Keratinocyte (primary cell): ENCODE results near the gene MIXL1. TPM values are rescaled to one million over a fixed set of nuclear protein-coding genes. Genes with fewer than 3 reads are reported as not detected.

Experiments
- DNase-seq: peaks from one replicate; pipeline ENCODE4 v3.0.0-alpha.2; 2011; ENCODE audit warnings: low read depth, missing footprints, low spot score
- FAIRE-seq: peaks from 2 replicates; lab custom pipeline; 2011; peaks lifted over from hg19 to GRCh38; lab: Jason Lieb, UNC
- H2AFZ ChIP-seq: 2 replicates; pipeline ENCODE4 v1.6.0; 2012; ENCODE audit warnings: low read length, control low read depth, inconsistent platforms; ENCODE audit not compliant: control insufficient read depth
- H3K27ac ChIP-seq: 2 replicates; pipeline ENCODE4 v1.5.1; 2011; ENCODE audit warnings: low read length; ENCODE audit not compliant: control insufficient read depth, insufficient read depth
- H3K27me3 ChIP-seq: 3 replicates; pipeline ENCODE4 v1.6.0; 2011; ENCODE audit warnings: low read length; ENCODE audit not compliant: control insufficient read depth, insufficient read depth; ENCODE audit errors: extremely low read depth
- H3K36me3 ChIP-seq, 2 experiments: 2 replicates in 1 of 2; 3 replicates in 1 of 2; pipeline ENCODE4 v1.5.1; 2011; ENCODE audit warnings: low read length in 2 of 2, mild to moderate bottlenecking in 1 of 2; ENCODE audit not compliant: control insufficient read depth in 2 of 2, insufficient read depth in 2 of 2; ENCODE audit errors: extremely low read depth in 1 of 2
- H3K4me1 ChIP-seq: 3 replicates; pipeline ENCODE4 v1.5.1; 2011; ENCODE audit warnings: low read length; ENCODE audit not compliant: control insufficient read depth, insufficient read depth; ENCODE audit errors: extremely low read depth
- H3K4me2 ChIP-seq: 3 replicates; pipeline ENCODE4 v1.6.0; 2011; ENCODE audit warnings: low read depth, low read length; ENCODE audit not compliant: control insufficient read depth, insufficient read depth; ENCODE audit errors: extremely low read depth
- H3K4me3 ChIP-seq, 3 experiments: fragments of 200-600 bp in 1 of 3; sonication (generic) in 1 of 3; 2 replicates in 2 of 3; 3 replicates in 1 of 3; pipeline ENCODE4 v1.5.1; 2011 to 2016; ENCODE audit warnings: low read length in 3 of 3, mild to moderate bottlenecking in 3 of 3, control low read depth in 2 of 3, inconsistent platforms in 1 of 3, low read depth in 1 of 3, mixed read lengths in 1 of 3, mixed run types in 1 of 3, moderate library complexity in 1 of 3; ENCODE audit not compliant: control insufficient read depth in 2 of 3, insufficient read depth in 2 of 3; ENCODE audit errors: extremely low read depth in 1 of 3
- H3K79me2 ChIP-seq: 2 replicates; pipeline ENCODE4 v1.6.0; 2012; ENCODE audit warnings: low read length; ENCODE audit not compliant: control insufficient read depth, insufficient read depth
- H3K9ac ChIP-seq: 3 replicates; pipeline ENCODE4 v1.6.0; 2011; ENCODE audit warnings: low read length; ENCODE audit not compliant: control insufficient read depth, insufficient read depth; ENCODE audit errors: extremely low read depth
- H3K9me1 ChIP-seq: 3 replicates; pipeline ENCODE4 v1.6.0; 2011; ENCODE audit warnings: low read length; ENCODE audit not compliant: control insufficient read depth, insufficient read depth; ENCODE audit errors: extremely low read depth
- H3K9me3 ChIP-seq: 2 replicates; pipeline ENCODE4 v1.5.1; 2012; ENCODE audit warnings: low read depth, low read length; ENCODE audit not compliant: control insufficient read depth
- H4K20me1 ChIP-seq: 3 replicates; pipeline ENCODE4 v1.6.0; 2011; ENCODE audit warnings: low read length; ENCODE audit not compliant: control insufficient read depth, insufficient read depth; ENCODE audit errors: extremely low read depth
- CTCF ChIP-seq, 3 experiments: IDR thresholded peaks in 1 of 3; conservative IDR thresholded peaks in 1 of 3; optimal IDR thresholded peaks in 1 of 3; 2 replicates in 2 of 3; 3 replicates in 1 of 3; pipeline versions ENCODE3 to v1.5.1; 2011; ENCODE audit warnings: low read length in 3 of 3, mild to moderate bottlenecking in 3 of 3, moderate library complexity in 2 of 3, control low read depth in 1 of 3, inconsistent platforms in 1 of 3; ENCODE audit not compliant: insufficient read depth in 2 of 3; ENCODE audit errors: extremely low read depth in 1 of 3
- EZH2 ChIP-seq: IDR thresholded peaks from one replicate; pipeline ENCODE4 v1.6.1; 2012; ENCODE audit warnings: inconsistent platforms, mild to moderate bottlenecking, low read length, moderate library complexity
- dilution Hi-C: fragments of 300-500 bp; cut with MboI; formaldehyde crosslinking; loops from one replicate; pipeline ENCODE4 v1.7.0; 2020; ENCODE audit warnings: low sequenced_read_pairs; ENCODE audit not compliant: extremely low pct_ligation_motif_present
- polyA plus RNA-seq, 5 experiments: library from polyadenylated mRNA; depleted of rRNA in 3 of 5; stranded (reverse) in 3 of 5; stranded (forward) in 1 of 5; unstranded in 1 of 5; fragments of >200 nt; gene quantifications; 1 replicate in 1 of 5; 2 replicates in 3 of 5; 3 replicates in 1 of 5; pipeline versions ENCODE4 v1.2.1 to v1.2.3, GENCODE V29; 2011 to 2012; ENCODE audit warnings: missing spikeins in 2 of 5, low read depth in 1 of 5, low replicate concordance in 1 of 5

MIXL1 gene
- polyA plus RNA-seq, 1 donor (not counting 4 experiments of a cell fraction or from before 2014, with no cell fraction given) = not detected

DNA sequence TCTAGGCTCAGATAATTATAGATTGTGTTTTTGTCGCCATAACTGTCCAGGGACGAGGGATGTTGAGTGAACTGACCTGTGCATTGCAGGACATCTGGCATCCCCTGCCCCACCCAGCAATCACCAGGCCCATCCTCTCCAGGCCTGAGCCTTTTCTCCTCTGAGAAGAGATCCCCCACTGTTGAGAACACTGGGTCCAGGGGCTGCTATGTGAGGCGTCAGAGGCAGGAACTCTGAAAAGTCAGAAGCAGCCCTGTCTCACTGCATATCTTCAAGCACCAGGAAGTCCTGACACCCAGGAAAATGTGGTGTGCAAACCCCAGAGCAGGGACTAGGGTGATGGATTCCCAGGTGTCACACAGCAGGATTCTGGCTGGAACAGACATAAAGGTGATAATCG, 19.8 kb upstream of the MIXL1 start:
- H3K4me2 ChIP-seq = no peak overlapping the region
- H3K27ac ChIP-seq = no peak overlapping the region
- no peaks in the 10 kb centered on the region for H3K79me2 ChIP-seq
- FAIRE-seq (no peak), DNase-seq (no peak)
- H3K9ac ChIP-seq = no peak overlapping the region
- H2AFZ ChIP-seq = no peak overlapping the region
- H3K4me3 ChIP-seq = no peak overlapping the region
- dilution Hi-C loops = no loop called here
- H3K27me3 ChIP-seq = peaks cover 2% of the 10 kb centered on the region
- H4K20me1 ChIP-seq = no peaks in the 10 kb centered on the region
- no peaks in the 10 kb centered on the region for H3K4me1 ChIP-seq
- H3K9me1 ChIP-seq = no peaks in the 10 kb centered on the region
- no peak for TF ChIP-seq CTCF (optimal IDR thresholded peaks at IDR 0.05 in 1 of 3, IDR thresholded peaks at IDR 0.05 in 1 of 3, conservative IDR thresholded peaks at IDR 0.05 in 1 of 3; ENCODE audit: extremely low read depth in 1 of 3, insufficient read depth in 2 of 3, low read length in 3 of 3)
- no peak for TF ChIP-seq EZH2
- no peaks in the 10 kb centered on the region for H3K36me3 ChIP-seq
- no peaks in the 10 kb centered on the region for H3K9me3 ChIP-seq

DNA sequence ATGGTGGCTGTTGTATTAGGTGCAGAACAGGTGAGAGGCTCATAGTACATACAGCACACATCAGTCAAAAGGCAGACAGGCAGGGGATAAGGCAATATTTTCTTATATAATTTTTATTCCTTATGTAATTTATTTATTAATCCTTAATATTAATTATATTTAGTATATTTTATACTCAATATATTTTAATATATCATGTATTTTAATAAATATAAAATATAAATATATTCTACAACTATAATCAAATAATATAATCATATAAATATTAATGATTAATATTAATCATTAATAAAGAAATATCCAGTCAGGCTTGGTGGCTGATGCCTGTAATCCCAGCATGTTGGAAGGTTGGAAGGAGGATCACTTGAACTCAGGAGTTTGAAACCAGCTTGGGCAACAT, 19.3 kb upstream of the MIXL1 start:
- dilution Hi-C loops = no loop called here
- H3K9me3 ChIP-seq = no peaks in the 10 kb centered on the region
- no peak for TF ChIP-seq EZH2
- TF ChIP-seq CTCF (optimal IDR thresholded peaks at IDR 0.05 in 1 of 3, IDR thresholded peaks at IDR 0.05 in 1 of 3, conservative IDR thresholded peaks at IDR 0.05 in 1 of 3; ENCODE audit: extremely low read depth in 1 of 3, insufficient read depth in 2 of 3, low read length in 3 of 3) = no peak
- no peaks in the 10 kb centered on the region for H3K79me2 ChIP-seq
- no peak overlapping the region for H2AFZ ChIP-seq
- peaks cover 4% of the 10 kb centered on the region for H3K27me3 ChIP-seq
- FAIRE-seq = no peak
- no peak overlapping the region for H3K4me2 ChIP-seq
- H3K9me1 ChIP-seq = no peaks in the 10 kb centered on the region
- H3K36me3 ChIP-seq = no peaks in the 10 kb centered on the region
- H3K4me1 ChIP-seq = no peaks in the 10 kb centered on the region
- no peak for DNase-seq
- H3K9ac ChIP-seq = no peak overlapping the region
- H4K20me1 ChIP-seq = no peaks in the 10 kb centered on the region
- no peak overlapping the region for H3K4me3 ChIP-seq
- H3K27ac ChIP-seq = no peak overlapping the region
